GM18519 (cell line): ENCODE measurements around the gene CALD1.
A peak's percentile ranks its signal among the peaks of the same experiment; 100 is the strongest.

Source experiments
- ATAC-seq: cut with Tn5 transposase; IDR thresholded peaks from one replicate; pipeline ENCODE4 v1.9.1; 2021; ENCODE audit warnings: mild to moderate bottlenecking, moderate library complexity; ENCODE audit not compliant: unreplicated experiment, low FRiP score

The CALD1 gene

DNA sequence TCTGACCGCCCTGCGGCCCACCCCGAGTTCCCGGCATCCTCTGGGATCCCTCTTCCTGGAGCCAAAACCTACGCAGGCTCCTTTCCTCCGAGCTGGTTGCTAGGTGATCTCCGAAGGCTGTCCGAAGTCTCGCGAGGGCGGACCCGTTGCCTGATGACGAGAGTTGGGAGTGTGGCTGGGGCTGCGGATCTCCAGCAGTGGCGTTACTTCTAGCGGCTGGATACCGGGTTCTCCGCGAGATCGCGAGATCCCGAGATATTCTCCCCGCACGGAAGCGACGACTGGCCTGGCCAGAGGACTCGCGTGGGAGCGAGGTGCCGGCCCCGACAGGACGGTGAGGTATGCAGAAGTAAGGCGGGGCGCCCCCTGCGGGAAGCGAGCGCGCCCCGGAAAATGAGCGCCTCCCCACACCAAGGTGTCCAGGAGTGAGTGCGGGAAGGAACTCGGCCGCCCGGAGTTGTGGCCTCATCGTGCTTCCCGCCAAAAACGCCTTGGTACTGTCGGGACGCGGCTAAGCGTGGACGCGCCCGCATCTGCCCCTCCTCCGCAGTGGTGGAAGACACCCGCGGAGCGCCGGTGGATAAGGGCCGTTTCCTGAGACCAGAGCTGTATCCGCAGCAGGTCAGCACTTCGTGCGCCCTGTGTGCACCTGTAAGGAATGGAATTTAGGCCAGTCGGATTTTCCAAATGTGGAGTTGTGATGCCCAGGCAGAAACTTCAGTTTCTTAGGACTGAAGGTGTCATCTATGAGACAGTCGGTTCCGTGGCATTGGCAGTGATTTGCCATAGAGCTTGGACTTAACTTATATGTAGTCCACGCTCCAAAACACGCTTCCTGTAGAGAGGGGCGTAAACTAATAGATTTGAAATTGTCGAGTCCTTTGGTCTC, 207.2 kb downstream of the CALD1 start, which contains the start of gene AGBL3:
TSS of gene AGBL3 (plus strand) at position 146 of the 889 bp plus-strand sequence. CDS start 1,426 bp downstream, outside the sequence.
- ATAC-seq, result peak; percentile 78

DNA sequence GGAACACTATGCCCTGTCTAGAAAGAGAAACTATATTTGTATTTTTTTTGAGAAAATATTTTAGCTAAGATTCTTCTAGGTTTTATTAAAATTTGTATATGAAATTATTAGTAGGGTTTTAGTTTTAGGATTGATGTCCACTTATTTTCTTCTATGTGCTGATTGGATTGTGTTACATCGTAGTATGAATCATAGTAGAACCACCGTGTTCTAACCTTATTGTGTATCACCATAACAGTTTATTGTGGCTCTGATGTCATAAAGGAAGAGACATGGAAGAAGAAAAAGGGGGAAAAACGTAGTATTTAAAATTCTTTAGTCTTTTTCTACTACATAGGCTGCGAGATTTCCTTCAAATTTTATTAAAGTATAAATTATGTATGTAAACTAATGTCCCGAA, 208.7 kb downstream of the CALD1 start:
- ATAC-seq, result no peak

DNA sequence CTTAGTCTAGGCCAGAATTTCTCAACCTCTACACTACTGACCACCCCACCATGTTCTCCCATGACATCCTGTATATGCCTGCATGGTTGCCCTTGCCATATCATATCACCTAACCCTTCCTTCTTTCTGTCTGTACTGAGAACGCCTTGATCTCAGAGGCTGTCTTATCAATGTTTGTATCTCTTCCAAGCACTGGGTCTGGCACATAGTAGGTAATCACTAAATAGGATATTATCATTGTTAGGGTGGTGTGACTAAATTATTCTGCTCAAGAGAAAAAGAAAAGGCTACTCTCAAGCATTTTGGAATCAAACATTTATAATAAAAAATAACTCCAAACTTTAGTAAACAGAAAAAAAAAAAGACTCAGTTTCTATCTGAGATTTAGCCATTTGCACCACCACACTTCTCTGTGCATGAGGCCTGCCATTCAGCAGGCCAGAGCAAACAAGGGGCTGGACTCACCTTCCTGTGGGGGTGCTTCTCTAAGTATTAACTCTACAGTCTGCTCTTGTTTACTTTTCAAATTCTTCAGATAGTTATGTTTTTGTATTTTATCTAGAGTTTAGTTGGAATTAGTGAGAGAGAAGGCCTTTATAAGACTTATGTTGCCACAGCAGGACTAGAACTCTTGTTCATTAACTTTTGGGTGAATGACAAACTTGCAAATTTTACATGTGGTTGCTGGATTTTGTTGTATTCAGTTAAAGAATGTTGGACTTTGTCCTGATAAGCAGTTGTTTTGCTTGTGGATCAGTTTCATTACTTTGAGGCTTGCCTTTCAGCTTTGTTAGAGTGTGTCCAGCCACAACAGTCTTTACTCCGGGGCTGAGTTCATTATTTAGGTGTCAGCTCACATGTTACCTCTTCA, 212.3 kb downstream of the CALD1 start:
- no peak for ATAC-seq

DNA sequence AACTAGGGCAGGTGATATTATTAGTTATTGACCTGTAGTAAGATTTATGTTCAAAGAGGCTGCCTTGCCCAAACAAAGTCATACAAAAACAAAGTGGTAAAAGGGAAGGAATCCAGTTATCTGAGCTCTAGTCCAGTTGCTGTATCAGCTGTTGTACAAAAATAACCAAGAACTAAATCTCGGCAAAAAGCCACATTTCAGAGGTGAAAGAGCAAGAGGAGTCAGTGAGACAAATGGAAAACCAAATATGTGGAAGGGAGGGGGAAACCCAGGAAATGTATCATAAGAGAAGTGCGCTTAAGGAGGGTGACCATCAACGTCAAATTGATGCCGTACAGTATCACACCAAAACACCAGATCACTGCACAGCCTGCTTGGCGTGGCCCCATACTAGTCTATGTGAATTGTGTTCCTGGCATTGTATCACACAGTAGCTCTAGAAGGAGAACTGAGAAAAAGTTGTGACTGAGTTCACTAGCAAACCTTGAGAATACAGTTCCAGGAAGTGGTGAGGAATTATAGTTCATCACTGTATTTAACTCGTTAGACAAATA, 213.3 kb downstream of the CALD1 start:
- peak; percentile 68 for ATAC-seq

DNA sequence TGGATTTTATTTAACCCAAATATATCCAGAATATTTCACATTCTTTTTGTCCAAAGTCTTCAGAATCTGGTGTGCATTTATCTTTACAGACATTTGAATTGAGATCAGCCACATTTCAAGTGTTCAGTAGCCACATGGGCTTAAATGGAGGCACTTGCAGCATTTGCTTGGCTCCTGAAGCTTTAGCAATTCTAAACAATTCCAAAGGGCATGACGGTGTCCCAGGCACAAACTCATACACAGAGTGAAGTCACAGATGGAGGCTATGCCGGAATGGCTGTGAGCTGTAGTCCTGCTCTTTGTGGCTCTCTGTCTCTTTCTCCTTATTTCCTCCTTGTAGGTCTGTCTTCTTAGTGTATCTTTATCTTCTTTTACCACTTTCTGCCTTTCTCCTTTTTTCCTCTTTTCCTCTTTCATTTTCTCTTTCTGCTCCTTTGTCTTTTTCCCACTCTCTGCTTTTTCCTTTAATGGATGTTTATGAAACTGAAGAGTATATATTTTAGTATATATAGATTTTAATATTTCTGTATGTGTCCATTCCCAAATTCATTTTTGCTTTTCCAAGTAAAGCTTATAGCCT, 214.5 kb downstream of the CALD1 start:
- no peak for ATAC-seq

DNA sequence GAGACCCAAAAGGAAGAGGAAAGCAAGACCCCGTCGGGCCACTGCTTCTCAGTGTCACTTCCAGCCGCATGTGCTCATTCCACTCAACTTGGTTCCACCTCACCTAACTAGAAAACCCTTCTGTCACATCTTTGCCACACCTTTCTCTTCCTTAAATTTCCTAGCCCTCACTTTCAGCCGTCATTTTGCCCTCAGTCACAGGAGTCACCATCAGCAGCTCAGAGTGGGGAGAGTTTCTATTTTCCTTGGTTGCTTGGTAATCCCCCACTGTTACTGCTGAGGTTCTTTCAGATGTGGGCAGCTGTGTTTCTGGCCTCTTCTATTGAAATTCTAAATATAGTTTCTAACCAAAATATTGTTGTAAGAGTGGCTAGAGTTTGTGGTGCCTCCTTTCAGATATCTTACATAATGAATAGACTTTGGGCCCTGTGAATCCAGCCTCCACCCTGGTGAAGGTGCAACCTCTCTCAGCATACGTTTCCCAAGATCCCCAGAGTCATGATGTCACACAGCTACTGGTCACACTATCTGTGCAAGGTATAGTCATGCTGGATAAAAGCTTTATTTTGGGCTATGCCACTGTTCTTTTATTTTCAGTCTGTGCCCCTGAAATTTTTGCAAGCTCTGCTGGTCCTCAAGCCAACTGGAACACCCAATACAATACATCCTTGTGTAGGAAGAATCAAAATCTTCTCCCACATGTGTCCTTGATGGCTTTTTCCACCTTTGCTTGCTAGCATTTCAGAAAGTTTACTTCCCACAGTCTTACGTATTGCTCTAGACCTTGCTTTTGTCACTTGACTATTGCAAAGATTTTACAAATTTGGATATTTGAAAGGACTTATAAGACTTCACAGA, 216.0 kb downstream of the CALD1 start:
- ATAC-seq, result peak; percentile 33

DNA sequence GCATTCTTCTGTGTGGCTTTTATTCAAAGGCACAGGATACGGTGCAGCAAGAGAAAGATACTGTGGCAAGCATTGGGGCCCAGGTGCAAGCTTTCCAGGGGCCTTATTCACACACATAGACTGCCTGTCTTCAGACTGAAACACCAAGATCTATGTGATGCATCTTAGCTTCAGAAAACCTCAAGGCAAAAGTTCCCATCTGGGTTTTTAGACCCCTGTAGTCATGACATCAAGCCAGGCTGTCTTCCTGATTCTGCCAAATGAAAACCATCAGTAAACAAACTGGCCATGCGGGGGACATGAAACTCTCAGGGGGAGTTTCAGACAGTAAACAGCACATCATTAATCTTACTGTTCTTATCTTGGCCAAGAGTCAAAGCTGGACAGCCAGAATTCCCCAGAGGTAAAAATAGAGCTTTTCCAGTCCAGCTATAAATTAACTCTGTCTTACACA, 216.7 kb downstream of the CALD1 start:
- ATAC-seq, result peak; percentile 35

DNA sequence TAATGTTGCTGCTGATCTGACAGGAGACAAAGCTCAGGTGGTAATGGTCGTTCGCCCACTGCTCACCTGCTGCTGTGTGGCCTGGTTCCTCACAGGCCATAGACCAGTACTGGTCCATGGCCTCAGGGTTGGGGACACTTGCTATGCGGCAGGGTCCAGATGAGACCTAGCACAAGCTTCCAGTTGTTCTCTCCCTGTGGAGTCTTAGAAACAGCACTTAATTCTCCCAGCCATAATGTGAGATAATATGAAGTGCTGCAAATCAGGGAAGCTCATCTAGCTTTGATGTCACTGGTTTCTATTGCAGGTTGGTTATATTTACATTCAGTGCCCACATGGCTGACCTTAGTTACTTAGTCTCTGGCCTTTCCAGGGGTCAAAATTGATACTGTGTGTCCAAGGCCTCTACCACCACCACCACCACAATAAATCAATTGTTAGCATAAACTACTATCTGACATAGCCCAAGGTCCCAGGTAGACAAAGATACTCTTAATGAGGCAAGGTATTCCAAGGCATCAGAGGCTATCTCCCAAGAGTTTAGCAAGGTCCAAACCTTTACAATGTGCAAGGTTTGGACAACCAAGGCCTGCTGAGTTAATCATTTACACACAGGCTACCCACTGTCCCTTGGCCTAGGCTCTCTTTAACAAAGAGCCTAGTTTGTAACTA, 217.9 kb downstream of the CALD1 start:
- no peak for ATAC-seq

DNA sequence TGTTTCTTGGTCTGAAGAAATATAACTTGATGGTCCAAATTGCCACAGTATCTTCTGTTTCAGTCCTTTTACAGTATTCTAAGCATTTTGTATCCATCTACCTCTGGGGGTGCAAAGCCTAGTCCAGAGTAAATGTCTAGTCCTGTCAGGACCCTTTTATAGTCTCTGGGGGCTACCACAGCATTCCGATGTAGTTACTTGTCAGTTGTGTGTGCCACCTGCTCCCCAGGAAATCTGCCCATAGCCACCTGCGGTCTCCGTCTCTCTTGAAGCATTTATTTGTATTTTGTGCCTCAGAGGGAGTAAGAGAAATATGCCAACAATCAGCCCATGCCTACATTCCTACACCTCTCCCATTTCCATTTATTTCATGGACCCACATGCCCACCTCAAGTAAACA, 219.7 kb downstream of the CALD1 start:
- ATAC-seq, result no peak

DNA sequence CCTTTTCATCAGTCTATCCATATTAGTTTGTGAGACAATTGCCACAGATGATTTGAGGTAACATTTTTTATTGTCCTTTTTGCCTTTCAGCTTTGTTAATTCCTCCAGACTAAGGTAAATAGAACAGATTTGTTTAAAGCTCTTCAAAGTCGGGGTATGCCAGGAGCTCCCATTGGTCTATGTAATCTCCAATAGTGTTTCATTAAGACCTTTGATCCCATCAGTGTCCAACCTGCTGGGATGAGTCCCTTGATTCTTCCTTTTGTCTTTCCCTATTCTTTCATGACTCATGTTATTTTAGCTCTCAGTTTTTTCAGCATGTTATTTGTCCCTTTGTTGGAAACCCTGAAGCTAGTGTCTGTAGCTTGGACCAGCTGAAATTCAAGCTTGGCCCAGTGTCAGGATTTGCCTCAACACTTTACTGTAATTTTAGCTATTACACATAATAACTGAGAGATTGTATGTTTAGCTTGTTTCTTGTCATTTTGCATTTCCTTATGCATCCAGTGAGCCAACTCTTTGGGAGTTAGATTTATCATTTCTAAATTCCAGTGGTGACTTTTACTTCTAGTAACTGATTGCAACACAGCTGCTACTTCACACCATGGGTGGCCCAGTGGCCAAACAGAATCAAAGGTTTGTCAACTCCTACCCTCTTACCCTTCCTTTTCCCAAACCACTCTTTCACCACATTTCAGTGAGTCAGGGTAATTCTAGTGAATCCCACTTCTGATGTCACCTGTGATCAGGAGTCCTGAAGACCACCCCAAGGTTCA, 222.1 kb downstream of the CALD1 start:
- no peak for ATAC-seq

DNA sequence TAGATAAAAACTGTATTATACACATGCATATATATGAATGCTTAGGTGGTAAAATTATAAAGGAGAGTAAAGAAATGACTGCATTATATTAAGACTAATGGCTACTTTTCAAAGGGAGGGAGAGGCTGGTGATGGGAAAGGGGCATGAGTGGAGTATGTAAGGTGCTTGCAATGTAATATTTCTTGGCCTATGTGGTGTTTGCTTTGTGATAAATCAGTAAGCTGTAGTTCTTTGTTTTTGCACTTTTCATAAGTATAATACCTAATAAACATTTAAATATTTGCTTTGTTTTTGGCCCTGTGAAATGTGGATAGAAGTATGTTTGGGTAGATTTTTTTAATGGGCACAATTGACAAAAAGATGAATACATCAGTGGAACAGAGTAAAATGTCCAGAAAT, 232.8 kb downstream of the CALD1 start:
- ATAC-seq, result no peak
